HG03066 (cell line): ENCODE measurements around the gene SCNN1A.

ENCODE experiments used
- ATAC-seq: cut with Tn5 transposase; IDR thresholded peaks from one replicate; pipeline ENCODE4 v1.9.1; 2021; ENCODE audit warnings: low read depth; ENCODE audit not compliant: unreplicated experiment

Gene SCNN1A

DNA sequence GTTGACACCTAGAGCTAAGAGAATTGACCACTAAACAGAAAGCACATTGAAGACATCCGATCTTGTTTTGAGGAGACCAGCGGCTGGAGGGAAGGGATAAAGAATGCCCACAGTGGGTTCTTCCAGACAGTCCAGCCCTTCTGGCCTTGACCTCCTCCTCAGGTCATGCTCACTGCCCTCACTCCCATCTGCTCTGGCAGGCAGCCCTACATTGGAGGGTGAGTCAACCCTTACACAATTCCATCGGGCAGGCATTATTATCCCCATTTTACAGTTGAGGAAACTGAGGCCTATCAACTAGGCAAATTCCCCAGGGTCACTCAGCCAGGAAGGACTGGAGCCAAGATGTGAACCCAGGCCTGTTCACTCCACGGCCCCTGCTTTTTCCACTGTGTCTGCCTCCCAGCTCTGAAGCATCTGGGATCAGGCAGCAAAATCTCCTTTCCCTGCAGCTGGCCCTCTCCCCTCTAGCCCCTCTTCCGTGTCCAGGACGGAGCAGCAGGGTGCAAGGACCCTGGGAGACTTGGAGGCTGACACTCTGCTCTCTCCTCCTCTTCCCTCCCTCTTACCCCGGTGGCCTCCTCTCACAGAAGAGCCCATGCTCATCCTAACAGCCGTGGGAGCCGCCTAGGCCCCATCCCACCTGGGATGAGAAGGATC lies 5.3 kb downstream of the SCNN1A start:
- ATAC-seq, result no peak

DNA sequence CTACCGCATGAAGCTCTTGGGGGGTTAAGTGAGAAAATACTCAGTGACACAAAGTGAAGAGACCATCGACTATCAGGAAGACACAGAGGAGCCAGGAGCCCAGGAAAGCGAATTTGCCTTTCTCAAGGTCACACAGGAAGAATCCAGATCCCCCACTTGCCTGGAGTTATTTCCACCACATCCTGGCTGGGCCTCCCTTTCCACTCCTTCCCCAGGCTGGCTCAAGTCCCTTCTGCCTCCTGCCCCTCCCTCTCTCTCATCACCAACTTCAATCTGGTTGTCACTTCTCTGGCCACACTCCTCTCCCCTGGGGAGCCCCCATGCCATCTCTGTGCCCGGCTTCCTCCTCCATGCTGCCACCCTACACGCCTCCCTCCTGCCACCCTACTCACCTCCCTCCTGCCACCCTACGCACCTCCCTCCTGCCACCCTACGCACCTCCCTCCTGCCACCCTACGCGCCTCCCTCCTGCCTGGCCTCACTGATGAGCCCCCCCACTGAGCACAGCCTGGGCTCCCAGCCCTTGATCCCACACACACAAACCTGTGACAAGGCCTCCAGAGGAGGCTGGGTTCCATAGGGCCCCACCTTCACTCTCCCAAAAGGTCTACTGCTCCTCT lies 6.3 kb downstream of the SCNN1A start:
- ATAC-seq, result no peak

DNA sequence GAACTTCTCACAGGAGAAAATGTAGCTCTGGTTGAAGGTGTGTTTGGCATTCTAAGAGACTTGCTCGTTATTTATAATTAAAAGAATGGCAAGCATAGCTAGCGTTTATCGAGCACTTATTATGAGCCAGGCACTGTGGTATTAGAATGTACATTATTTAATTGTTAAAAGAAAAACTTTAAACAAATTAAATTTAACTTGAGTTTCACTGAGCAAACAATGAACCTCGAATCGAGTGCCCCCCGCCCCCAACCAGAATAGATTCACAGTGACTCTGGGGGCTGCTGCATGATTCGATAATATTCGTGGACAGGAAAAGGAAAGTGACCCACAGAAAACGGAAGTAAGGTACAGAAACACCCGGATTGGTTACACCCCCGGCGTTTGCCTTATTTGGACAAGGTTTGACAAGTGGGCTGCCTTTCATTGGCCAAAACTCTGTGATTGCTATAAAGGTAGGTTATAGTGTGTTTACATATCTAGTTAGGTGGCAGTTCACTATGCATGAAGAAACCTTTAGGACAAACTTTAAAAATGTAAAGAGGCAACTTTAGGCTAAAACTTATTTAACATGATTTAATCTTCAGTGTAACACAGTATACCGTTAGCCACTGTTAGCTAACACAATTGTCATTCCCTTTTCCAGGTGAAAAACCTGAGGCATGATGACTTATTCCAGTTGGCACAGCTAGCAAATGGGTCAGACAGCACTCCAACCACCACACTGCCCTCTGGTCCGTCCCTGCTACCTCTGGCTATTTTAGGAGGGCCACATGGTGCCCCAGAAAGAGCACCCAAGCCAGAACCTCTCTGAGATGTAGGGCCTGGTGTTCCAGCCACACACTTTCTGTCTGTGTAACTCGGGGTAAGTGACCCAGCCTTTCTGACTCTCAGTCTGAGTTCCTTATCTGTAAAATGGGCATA lies 7.1 kb downstream of the SCNN1A start:
- no peak for ATAC-seq

DNA sequence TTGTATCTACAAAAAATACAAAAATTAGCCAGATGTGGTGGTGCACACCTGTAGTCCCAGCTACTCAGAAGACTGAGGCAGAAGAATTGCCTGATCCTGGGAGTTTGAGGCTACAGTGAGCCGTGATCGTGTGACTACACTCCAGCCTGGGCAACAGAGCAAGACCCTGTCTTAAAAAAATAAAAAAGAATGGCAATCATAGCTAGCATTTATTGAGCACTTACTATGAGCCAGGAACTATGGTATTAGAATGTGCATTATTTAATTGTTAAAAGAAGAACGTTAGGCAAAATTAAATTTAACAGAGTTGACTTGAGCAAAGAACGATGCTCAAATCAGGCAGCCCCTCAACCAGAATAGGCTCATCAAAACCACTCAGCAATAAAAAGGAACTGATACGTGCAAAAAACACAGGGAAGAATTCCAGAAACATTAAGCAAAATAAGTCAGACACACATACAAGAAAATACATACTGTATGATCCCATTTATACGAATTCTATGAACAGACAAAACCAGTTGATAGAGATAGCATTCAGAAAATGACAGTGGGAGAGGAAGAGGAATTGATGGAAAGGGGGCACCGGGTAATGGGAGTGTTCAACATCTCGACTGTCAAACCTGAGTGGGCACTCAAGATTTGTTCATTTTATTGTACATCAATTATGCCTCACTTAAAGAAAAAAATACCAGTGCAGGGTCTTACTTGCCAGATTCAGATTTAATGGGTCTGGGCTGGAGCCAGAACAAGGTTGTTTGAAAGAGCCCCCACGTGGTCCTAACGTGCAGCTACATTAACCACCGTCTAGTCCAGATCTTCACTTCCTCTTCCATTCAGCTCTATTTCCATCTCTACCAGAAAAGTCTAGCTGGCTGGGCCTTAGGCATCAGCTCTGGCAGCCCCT lies 8.0 kb downstream of the SCNN1A start:
- peak; percentile 65 for ATAC-seq

DNA sequence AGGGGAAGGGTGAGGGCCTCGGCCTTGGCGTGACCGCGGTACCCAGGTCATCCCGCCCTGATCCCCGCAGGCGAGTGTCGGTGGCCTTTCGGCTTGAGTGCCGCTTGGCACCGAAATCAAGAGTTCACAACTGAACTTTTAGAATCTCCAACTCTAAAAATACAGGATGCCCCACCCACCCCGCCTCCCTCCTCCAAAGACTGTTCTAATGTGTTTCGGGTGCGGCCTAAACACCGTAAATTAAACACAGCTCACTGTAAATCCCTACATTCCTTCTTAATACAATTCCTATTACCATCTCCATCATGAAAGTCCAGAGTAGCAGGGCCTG lies 11.4 kb downstream of the SCNN1A start:
- no peak for ATAC-seq

DNA sequence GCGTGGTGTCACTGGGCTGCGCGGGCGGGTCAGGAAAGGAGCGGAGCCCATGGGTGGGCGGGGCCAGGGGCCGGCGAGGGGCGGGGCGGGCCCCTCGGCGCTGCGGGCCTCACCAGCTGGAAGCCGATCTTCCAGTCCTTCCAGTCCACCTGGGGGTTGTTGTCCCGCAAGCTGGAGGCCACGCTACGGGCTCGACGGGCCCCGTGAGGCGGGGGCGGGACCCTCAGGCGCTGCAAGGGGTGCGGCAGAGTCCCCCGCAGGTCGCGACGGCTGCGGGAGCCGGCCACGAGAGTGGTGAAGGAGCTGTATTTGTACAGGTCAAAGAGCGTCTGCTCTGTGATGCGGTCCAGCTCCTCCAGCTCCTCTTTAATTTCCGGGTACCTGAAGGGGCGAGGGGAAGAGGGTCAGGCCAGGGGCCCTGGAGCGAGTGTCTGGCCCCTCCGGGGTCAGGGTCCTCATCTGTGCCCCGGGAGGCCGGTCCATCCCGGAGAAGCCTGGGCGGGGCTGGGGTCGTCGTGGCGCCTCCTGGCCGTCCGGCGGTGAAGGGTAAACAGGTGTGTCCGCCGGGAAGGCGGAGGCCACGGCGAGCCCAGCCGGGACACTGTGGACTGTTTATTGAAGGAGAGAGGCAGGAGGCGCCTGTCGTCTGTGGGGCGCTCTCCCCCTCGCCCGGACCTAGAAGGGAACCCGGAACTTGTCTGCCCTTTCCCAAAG lies 11.9 kb downstream of the SCNN1A start:
- ATAC-seq, result no peak

DNA sequence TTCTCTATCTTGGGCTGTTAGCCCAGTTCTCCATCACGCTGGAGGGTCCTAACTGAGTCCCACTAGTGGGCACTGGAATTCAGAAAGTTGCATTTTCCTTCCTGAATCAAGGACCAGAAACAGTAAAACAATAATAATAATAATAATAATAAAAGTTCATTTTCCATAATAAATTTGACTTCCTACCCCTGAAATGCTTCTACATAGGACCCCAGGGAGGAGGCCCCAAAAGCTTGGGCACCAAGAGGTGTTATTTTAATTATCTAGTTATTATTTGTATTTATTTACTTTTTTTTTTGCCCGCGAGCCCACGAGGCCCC lies 12.4 kb downstream of the SCNN1A start:
- no peak for ATAC-seq

DNA sequence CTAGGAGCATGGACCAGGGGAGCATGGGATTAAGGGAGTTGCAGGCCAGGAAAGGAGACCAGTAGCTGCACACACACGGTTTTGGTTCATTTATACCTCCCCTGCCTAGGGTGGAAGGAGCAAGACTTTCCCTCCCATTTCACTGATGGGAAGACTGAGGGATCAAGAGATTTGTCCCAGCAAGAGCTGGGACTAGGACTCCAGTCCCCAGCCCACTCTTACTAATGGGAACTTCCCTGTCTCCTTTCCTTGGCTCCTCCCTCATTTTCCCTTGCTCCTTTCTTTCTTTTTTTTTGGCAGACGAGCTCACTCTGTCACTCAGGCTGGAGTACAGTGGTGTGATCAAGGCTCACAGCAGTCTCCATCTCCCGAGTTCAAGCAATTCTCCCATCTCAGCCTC lies 13.0 kb downstream of the SCNN1A start:
- no peak for ATAC-seq

DNA sequence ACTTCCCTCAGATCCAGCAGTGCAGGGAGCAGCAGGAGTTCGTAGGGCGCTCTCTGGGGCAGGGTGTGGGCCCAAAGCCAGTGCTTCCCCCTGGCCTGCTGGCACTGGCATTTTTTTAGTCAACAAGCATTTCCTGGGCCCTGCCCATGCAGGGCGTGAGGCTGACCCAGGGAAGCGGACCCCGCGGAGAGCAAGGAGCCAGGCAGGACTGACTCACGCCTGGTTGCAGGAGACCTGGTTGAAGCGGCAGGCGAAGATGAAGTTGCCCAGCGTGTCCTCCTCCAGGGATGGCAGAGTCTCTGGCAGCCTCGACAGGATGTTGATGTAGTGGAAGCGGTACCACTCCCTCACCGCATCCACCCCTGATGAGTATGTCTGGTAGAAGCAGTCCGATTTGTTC lies 13.5 kb downstream of the SCNN1A start:
- no peak for ATAC-seq

DNA sequence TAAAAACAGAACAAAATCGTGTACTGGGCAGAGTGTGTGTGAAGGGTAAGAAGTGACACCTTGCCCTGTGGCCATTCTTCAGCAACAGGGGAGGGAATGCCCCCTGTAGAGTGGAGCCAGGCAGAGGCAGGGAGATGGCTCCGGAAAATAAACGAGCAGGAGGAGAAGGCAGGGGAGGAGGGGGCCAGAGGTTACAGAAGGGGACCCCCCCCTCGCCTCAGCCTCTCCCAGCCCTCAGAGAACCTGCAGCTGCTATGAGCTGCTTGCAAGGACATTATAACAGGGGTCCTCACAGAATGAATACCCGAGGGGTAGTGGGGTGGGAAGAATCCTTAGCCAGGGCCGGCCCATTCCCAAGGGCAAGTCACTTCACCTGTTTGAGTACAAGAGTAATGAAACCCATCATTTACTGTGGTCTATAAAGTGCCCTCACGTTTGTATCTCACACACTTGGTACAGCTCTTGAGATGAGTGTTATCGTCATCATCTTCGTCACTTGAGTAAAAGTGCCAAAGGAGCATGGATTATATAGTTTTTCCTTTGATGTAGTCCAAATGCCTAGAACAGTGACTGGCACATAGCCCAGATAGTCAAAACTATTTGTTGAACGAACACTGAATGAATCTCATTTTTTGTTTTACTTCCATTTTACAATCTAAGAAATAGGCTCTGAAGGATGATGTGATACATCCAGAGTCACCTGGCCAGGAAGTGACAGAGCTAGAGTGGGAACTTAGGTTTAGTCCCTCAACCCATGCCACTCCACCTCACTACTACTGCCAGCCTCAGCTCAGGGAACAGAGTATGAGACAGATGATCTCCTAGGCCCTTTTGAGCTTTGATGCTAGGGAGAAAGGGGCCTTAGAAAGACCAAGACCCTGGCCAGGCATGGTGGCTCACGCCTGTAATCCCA lies 14.5 kb downstream of the SCNN1A start:
- ATAC-seq, result no peak

DNA sequence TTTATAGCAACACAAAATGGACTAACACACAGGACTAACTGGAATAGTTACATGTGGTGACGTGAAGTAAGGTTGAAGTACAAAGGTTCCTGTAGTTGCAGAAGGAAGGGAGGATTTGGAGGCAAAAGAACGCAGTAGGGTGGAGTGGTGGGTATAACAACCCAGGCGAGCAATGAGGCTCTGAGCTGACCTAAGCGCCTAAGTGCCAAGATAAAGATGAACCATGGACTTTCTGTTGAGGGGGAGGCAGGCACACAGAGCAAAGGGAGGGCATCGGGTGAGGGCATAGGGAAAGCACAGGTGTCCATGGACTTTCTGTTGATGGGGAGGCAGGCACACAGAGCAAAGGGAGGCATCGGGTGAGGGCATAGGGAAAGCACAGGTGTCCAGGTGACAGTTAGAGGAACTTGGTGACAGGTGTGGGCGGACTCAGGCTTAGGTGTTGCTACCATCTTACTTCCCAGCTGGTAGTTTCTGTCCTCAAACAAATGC lies 15.2 kb downstream of the SCNN1A start:
- no peak for ATAC-seq

DNA sequence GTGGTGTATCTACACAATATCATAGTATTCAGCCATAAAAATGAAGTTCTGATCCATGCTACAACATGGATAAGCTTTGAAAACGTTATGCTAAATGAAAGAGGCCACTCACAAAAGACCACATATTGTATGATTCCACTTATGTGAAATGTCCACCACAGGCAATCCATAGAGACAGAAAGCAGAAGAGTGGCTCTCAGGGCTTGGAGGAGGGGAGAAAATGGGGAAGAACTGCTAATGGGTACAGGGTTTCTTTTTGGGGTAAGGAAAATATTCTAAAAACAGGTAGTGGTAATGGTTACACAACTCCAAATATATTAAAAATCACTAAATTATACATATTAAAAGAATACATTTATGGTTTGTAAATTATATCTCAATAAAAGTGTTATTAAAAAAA lies 16.5 kb downstream of the SCNN1A start:
- ATAC-seq, result no peak

DNA sequence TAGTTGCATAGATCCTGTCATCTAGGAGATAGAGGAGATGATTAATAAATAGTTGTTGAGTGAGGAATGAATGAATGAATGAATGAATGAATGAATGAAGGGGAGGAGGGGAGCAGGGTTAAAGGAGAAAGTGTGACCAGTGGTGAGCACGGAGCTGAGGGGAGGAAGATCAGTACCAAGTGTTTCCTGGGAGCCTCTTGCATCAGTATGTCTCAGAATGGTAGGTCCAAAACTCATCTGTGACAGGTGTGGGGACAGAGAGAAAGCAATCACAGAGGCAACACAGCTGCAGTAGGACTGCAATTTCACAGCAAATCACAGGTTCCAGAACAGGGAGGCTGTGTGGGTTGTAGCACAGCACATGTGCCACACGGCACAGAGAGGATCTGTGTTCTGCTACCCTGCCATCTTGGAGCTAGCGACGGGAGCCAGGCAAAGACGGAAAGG lies 19.0 kb downstream of the SCNN1A start:
- no peak for ATAC-seq

DNA sequence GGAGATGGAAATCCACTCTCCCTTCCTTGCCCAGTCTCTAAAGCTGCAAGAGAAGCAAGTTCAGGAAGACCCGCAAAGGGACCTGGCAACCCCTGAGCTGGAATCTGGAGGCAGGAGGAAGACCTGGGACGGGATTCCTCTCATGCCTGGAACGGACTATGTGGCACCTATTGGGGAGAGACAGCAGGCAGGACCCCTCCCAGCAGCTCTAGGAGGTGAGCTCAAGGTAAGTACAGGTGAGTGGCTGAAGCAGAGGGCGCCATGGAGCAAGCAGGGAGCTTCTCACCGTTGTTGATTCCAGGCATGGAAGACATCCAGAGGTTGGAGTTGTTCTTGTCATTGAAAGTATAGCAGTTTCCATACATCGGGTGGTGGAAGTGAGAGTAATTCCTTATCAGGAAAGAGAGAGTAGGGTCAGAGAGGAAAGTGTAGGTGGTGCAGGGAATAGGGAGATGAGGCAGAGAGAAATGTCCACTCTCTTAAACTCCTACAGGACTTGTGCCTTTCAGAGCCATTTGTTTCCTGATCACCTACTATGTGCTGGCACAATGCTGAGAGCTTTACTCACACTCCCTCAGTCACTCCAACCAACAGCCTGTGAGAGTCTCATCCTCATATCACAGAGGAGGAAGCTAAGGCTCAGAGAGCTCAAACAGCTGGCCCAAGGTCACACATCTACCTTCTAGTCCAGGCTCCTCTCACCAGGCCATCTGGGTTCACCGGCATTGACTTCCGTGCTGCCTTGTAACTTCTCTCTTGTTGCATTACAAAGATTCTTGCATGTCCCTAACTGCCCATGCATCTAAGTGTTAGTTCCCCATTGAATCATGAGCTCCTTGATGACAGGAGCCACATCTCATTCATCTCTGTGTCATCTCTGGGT lies 19.6 kb downstream of the SCNN1A start:
- no peak for ATAC-seq

DNA sequence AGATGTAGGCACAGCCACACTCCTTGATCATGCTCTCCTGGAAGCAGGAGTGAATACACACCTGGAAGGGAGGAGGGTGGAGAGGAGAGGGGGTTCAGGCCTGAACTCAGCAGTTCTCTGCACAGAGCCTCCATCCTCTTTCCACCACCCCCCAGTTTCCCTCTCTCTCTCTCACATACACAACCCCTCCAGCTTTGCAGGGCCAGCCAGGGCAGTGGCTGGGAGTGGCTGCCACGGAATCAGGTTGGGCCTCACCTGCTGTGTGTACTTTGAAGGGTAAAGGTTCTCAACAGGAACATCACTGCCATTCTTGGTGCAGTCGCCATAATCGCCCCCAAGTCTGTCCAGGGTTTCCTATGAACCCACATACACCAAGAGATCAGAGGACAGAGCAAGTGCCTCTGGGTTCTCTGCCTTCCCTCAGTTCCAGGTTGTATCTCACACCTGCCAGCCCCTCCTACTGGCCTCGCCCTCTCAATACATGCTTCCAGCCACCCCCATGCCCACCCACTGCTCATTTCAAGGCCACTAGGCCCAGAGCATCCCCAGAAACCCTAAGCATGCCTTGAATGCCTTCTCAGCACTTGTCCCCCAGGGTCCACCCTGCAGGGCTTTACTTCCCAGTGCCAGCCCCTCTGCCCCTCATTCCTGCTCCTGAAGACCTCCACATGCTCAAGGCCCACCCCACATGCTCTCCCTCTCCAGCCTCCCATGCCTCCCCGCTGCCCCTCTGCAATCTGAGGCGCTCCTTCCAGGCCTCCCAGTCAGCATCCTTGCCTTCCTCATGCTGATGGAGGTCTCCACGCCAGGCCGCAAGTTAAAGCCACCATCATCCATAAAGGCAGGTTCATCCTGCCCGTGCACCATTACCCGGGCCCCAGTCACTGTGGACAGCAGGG lies 20.6 kb downstream of the SCNN1A start:
- no peak for ATAC-seq

DNA sequence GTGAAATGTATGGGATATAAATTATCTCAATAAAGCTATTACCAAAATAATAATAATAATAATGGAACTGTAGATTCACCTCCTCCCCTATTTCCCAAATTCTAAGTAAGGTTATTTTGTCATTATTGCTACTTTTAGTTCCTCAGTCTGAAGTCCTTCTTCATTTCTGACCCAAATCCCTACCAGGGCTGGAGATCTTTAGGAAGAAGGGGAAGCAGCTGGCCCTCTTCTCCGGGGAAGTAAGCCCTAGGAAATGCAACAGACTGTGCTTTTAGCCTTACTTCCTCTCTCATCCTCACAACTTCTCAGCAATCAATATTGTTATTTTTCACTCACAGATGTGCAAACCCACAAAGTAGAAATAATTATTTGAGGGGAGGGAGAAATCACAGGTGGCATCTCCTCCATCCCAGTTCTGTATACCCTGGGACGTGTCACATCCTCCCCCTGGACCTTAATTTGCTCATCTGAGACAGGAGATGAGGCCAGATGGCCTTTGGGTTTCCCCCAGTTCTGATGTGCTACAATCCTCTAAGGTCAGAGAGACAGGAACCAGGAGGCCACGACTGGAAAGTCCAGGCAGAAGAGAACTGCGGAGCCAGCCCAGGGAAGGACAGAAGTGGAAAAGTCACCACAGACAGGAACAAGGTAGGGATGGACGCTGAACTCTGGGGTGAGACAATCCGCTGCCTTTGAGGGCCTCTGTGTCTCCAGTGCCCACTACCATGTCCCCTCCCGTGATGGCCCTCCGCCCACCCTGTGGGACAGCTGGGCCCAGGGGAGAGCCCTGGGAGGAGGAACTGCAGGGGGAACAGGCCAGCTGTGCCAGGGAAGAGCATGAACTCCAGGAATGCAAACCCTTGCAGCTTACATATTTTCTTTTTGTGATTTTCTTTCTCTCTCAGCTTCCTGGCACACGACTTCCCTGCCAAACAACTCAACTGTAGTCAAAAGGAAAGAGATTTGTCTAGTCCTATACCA lies 22.9 kb downstream of the SCNN1A start:
- no peak for ATAC-seq
